Lower lobe of right lung (tissue), 2 donors: ENCODE results near the gene WNK2. TPM values are rescaled to one million over a fixed set of nuclear protein-coding genes. Genes with fewer than 3 reads are reported as not detected.

Experiments
- ATAC-seq, 2 donors: fragments of 200-7000 bp; cut with Tn5 transposase; one replicate each; pipeline ENCODE4 v1.9.1; 2020 to 2022; ENCODE audit warnings: mild to moderate bottlenecking in 2 of 2, moderate library complexity in 2 of 2
- DNase-seq: peaks from one replicate; pipeline ENCODE4 v3.0.0-alpha.2; 2020
- H3K27ac ChIP-seq: fragments of 200-600 bp; one replicate; pipeline ENCODE4 v1.8.0; 2022
- H3K27me3 ChIP-seq: fragments of 200-600 bp; one replicate; pipeline ENCODE4 v1.8.0; 2022; ENCODE audit warnings: low read depth
- H3K36me3 ChIP-seq: fragments of 200-600 bp; one replicate; pipeline ENCODE4 v1.8.0; 2022; ENCODE audit warnings: mild to moderate bottlenecking
- H3K4me1 ChIP-seq: fragments of 200-600 bp; one replicate; pipeline ENCODE4 v1.8.0; 2022
- H3K4me3 ChIP-seq: fragments of 200-600 bp; one replicate; pipeline ENCODE4 v1.8.0; 2022; ENCODE audit warnings: mild to moderate bottlenecking
- H3K9me3 ChIP-seq: fragments of 200-600 bp; one replicate; pipeline ENCODE4 v1.8.0; 2022
- intact Hi-C: fragments of 100-400 bp; cut with DNase I; formaldehyde crosslinking; loops from one replicate; pipeline ENCODE4 v1.11.0; 2022
- total RNA-seq: library from RNA; stranded (reverse); fragmentation: NEBNext Ultra II Directional; extraction: Animal tissue kit (Norgen Biotek cat#: 25700); gene quantifications from one replicate; pipeline ENCODE4 v1.2.1, GENCODE V29; 2021
- TF ChIP-seq, protein P1 (sequence below): fragments of 200-600 bp; IDR thresholded peaks from one replicate; pipeline ENCODE4 v1.8.0; 2022; ENCODE audit warnings: antibody characterized with exemption, mild to moderate bottlenecking
- donor health status: DM: no; HTN: yes; CAD: no; lungs with severe emphysema.

The WNK2 gene
- total RNA-seq, 1 donor from 2014 or later = 7.7 TPM

DNA sequence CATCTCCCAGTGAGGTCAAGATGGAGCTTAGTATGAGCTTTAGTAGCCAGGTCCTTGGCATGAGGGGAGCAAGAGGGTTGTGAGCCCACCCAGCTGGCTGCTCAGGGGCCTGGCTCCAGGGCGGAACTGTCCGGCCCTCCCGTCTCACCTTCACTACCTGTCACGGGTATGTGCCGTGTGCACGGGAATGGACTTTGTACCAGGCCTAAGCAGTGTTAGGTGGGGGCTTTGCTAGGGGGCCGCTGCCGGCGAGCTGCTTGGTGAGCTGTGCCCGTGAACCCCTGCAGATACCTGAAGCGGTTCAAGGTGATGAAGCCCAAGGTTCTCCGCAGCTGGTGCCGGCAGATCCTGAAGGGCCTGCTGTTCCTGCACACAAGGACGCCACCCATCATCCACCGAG is 46.7 kb downstream of the WNK2 start:
- ATAC-seq (peak in 1 of 2 donors; percentile 20), DNase-seq (no peak)
- no peaks in the 10 kb centered on the region for H3K9me3 ChIP-seq
- intact Hi-C loops = no loop called here
- no peaks in the 10 kb centered on the region for H3K4me1 ChIP-seq
- no peak overlapping the region for H3K27ac ChIP-seq
- TF ChIP-seq, protein P1, sequence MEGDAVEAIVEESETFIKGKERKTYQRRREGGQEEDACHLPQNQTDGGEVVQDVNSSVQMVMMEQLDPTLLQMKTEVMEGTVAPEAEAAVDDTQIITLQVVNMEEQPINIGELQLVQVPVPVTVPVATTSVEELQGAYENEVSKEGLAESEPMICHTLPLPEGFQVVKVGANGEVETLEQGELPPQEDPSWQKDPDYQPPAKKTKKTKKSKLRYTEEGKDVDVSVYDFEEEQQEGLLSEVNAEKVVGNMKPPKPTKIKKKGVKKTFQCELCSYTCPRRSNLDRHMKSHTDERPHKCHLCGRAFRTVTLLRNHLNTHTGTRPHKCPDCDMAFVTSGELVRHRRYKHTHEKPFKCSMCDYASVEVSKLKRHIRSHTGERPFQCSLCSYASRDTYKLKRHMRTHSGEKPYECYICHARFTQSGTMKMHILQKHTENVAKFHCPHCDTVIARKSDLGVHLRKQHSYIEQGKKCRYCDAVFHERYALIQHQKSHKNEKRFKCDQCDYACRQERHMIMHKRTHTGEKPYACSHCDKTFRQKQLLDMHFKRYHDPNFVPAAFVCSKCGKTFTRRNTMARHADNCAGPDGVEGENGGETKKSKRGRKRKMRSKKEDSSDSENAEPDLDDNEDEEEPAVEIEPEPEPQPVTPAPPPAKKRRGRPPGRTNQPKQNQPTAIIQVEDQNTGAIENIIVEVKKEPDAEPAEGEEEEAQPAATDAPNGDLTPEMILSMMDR = no peak
- H3K4me3 ChIP-seq = no peak overlapping the region
- H3K36me3 ChIP-seq = no peaks in the 10 kb centered on the region
- H3K27me3 ChIP-seq = peaks cover 20% of the 10 kb centered on the region

GRCh38 chr9:93231121-93231694 is 47.3 kb downstream of the WNK2 start:
- intact Hi-C loops = no loop called here
- no peak overlapping the region for H3K4me3 ChIP-seq
- H3K4me1 ChIP-seq = no peaks in the 10 kb centered on the region
- ATAC-seq (peak; percentile 75 to 77), DNase-seq (peak; percentile 69)
- no peak overlapping the region for H3K27ac ChIP-seq
- peaks cover 20% of the 10 kb centered on the region for H3K27me3 ChIP-seq
- H3K36me3 ChIP-seq = no peaks in the 10 kb centered on the region
- no peaks in the 10 kb centered on the region for H3K9me3 ChIP-seq
- TF ChIP-seq, protein P1 = no peak

DNA sequence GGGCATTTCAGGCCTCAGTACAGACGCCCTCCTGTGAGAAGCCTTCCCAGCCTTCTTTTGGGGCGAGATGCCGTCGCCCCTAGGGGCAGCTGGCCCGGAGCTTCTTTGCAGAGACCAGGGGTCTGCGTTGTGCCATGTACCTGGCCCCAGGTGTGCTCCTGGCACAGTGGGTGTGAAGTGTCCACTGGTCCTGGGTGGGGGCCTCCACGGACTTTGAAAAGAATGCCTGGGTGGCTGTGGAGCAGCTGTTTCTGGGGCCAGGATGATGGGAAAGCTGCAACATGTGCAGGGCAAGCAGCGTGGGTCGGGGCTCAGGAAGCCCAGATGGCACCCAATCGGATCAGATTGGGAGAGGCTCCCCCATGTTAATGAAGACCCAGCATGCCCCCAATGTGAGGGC is 47.8 kb downstream of the WNK2 start:
- H3K27ac ChIP-seq = no peak overlapping the region
- peaks cover 20% of the 10 kb centered on the region for H3K27me3 ChIP-seq
- no peak overlapping the region for H3K4me3 ChIP-seq
- TF ChIP-seq, protein P1 = no peak
- H3K9me3 ChIP-seq = no peaks in the 10 kb centered on the region
- intact Hi-C loops = no loop called here
- ATAC-seq (no peak), DNase-seq (no peak)
- H3K4me1 ChIP-seq = no peaks in the 10 kb centered on the region
- no peaks in the 10 kb centered on the region for H3K36me3 ChIP-seq

DNA sequence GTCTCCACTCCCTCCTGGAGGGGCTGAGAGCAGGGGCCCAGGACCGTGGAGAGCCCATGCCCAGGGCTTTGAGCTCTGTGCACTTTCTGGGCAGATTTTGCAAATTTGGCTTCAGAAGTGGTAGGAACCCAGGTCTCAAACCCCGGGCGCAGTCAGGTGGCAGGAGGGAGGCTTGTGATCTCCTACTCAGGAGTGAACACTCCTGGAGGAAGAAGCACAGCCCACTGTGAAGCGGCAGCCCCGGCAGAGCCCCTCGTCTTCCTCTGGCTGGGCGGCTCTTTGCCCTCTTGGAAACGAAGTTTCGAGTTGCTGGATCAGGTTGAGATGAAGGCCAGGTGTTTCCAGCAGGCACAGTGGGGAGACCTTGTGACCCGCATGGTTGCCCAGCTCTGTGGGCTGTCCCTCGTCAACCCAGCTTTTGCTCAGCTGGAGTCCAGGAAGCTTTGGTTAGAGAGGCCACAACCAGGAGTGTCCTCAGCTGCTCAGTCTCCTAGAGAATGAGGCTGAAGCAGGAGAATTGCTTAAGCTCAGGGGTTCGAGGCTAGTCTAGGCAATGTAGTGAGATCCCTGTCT is 48.5 kb downstream of the WNK2 start:
- no peak for DNase-seq
- TF ChIP-seq, protein P1 = no peak

GRCh38 chr9:93233033-93233432 is 49.1 kb downstream of the WNK2 start:
- TF ChIP-seq, protein P1 = no peak
- H3K9me3 ChIP-seq = no peaks in the 10 kb centered on the region
- no peak for DNase-seq
- H3K4me1 ChIP-seq = no peaks in the 10 kb centered on the region
- intact Hi-C loops = no loop called here
- no peak overlapping the region for H3K4me3 ChIP-seq
- no peaks in the 10 kb centered on the region for H3K36me3 ChIP-seq
- H3K27me3 ChIP-seq = peaks cover 20% of the 10 kb centered on the region
- no peak overlapping the region for H3K27ac ChIP-seq
- no peak for ATAC-seq

More for the DNA sequence above, 48.5 kb downstream of the WNK2 start:
- Histone ChIP-seq H3K4me1 (no peaks in the 10 kb centered on the region), H3K27ac (no peak overlapping the region), H3K36me3 (no peaks in the 10 kb centered on the region), H3K4me3 (no peak overlapping the region), H3K27me3 (peaks cover 20% of the 10 kb centered on the region), H3K9me3 (no peaks in the 10 kb centered on the region)
- no peak for ATAC-seq
- intact Hi-C loops = no loop called here
